Esophagus muscularis mucosa (tissue), 3 donors: ENCODE data around the gene PARD3B.

Source experiments
- CTCF ChIP-seq, 3 experiments: fragments of 200-600 bp in 2 of 3; fragments of 450-650 bp in 1 of 3; sonication (generic) in 2 of 3; IDR thresholded peaks; one replicate each; pipeline ENCODE4 v1.5.1; 2017 to 2019; ENCODE audit warnings: antibody characterized with exemption in 3 of 3, mild to moderate bottlenecking in 2 of 3, moderate library complexity in 1 of 3
- POLR2AphosphoS5 ChIP-seq, 2 donors: sonication (generic); formaldehyde crosslinking; IDR thresholded peaks; one replicate each; pipeline ENCODE4 v1.6.1; 2017; ENCODE audit warnings: antibody characterized with exemption in 2 of 2

GRCh38 chr2:205290299-205290698 is 745.0 kb downstream of the PARD3B start:
- TF ChIP-seq CTCF (IDR thresholded peaks at IDR 0.05) = no peak
- TF ChIP-seq POLR2AphosphoS5 (IDR thresholded peaks at IDR 0.05) = no peak
